Occipital lobe (tissue), 2 donors: Measurements from ENCODE around the gene ENO4. TPM values are rescaled to one million over a fixed set of nuclear protein-coding genes. Genes with fewer than 3 reads are reported as not detected.
A peak's percentile ranks its signal among the peaks of the same experiment; 100 is the strongest.

Source experiments
- DNase-seq: peaks from one replicate; lab custom pipeline; 2025; lab: John Stamatoyannopoulos, UW
- total RNA-seq: library from RNA; depleted of rRNA; stranded (reverse); fragments of >200 nt; gene quantifications from one replicate; pipeline ENCODE4 v1.2.3, GENCODE V29; 2014

Gene ENO4, protein sequence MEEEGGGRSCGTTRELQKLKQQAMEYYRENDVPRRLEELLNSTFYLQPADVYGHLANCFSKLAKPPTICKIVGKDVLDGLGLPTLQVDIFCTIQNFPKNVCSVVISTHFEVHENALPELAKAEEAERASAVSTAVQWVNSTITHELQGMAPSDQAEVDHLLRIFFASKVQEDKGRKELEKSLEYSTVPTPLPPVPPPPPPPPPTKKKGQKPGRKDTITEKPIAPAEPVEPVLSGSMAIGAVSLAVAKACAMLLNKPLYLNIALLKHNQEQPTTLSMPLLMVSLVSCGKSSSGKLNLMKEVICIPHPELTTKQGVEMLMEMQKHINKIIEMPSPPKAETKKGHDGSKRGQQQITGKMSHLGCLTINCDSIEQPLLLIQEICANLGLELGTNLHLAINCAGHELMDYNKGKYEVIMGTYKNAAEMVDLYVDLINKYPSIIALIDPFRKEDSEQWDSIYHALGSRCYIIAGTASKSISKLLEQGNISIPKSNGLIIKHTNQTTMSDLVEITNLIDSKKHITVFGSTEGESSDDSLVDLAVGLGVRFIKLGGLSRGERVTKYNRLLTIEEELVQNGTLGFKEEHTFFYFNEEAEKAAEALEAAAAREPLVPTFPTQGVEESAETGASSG
- 0.78 TPM for total RNA-seq

DNA sequence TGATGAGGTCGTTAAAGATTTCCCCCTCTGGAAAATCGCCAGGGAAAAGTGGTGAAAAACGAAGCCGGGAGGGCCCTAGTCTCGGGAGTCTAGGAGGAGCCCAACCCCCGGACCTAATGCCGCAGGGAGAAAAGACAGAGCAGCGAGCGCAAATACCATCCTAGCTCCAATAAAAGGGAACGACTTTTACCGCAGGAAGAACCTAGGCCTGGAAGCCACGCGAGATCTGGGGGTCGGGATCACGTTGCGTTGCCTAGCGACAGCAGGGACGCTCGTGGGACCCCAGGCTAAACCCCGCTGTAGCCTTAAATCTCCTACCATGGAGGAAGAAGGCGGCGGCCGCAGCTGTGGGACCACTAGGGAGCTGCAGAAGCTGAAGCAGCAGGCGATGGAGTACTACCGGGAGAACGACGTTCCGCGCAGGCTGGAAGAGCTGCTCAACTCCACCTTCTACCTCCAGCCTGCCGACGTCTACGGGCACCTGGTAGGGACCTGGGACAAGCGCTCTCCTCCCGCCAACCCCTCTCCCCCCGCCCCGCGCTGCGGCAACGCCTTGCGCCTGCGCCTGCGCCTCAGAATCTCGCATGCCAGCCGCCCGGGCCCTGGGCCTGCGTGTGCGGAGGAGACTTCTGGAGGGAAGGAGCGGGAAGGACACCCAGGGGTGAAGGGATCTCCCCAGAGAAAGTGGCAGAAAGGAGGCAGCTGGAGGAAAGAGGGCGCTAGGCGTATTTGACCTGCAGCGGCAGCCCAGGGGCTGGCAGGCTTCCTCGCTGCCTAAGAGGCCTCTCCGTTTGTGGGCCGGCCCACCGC is at the start of gene ENO4:
Gene ENO4, plus strand, starts transcription at position 252 of the 810 bp plus-strand sequence. Its CDS starts 68 bp downstream, at position 320.
- DNase-seq: peak; percentile 81

DNA sequence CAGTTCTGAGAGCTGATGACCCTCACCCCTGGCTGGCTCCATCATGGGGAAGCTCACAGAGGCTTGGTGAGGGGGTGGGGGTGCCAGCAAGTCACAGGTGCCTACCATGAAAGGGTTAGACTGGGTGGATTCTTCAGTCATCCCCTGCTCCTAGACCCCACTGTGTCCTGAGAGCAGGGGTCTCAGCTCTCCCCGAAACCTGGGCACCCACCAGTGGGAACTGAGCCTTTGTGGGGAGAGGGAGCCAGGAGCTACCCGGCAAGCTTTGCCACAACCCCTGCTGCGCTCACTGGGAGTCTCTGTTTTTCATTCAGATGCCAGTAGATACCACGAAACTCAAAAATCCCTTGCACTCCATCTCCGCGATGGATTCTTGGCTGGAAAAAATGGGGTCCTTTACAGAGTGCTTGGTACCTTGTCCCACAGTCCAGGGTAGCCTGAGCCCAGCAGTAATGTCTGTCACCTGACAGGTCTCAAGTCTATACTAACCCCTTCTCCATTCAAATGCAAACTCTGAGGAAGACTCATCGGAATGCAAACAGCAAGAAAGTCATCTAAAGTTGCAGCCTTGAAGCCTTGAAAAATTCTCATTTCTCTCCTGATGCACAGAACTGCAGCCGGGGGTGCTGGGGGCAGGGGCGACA is 48.9 kb upstream of the ENO4 start:
- DNase-seq: no peak

GRCh38 chr10:116801658-116802057 is 47.6 kb upstream of the ENO4 start:
- DNase-seq: no peak

DNA sequence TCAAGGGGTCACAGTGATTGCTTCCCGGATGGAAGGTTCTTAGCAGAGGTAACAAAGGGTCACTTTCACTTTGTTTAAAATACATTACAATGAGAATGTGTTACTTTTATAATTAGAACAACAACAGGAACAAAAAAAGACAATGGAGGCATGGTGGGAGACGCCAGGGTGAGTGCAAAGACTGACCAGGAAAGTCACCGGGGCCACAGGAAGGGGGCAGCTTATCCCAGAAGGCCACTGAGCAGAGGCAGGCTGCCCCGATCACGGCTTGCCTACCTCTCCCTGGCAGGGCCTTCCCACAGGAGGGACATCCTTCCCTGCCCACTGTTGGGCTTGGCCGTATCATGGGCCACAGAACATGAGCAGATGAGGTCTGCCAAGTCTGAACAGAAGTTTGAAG is 46.8 kb upstream of the ENO4 start:
- DNase-seq: no peak

DNA sequence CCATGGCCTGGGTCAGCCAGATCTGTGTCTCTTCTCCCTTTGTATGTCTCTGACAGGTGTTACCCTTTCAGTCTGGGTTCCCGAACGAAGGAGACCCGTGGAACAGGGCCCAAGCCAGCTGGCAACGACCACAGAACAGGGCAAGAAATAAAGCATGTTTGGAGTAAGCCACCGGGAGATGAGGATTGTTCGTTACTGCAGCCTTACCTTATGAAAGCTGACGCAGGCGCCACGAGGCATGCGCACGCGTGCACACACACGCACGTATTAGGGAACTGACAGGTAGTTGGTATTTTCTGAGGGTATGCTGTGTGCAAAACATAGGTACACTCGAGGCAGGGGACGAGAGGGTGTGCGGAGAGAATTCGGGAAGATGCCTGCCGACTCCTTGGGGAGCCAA is 46.4 kb upstream of the ENO4 start:
- DNase-seq: no peak

- DNase-seq: no peak
These were observed 45.6 kb upstream of the ENO4 start for GRCh38 chr10:116803451-116804249.

- DNase-seq: no peak
These were observed 40.6 kb upstream of the ENO4 start for GRCh38 chr10:116808706-116809105.

- no peak for DNase-seq
These were observed 39.7 kb upstream of the ENO4 start for GRCh38 chr10:116809483-116810119.

- no peak for DNase-seq
These were observed 39.2 kb upstream of the ENO4 start for GRCh38 chr10:116810120-116810500.

- no peak for DNase-seq
These were observed 38.4 kb upstream of the ENO4 start for GRCh38 chr10:116810895-116811294.

DNA sequence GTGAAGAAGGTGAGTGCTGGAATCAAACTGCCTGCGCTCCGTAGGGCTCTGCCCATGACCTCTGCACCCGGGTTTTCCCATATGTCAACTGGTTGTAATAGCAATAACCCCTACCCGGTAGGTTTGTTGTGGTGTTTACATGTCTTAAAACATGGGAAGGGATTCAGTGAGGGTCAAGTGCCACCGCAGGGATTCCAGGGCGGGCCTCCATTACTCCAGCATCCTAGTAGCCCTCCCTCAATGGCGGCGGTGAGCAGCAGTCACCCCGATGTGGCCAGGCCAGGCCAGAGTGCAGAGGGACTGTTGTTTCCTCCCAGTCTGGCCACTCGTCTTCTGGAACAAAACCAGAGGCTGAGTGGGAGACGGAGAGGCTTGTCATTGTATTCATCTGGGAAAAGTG is 37.6 kb upstream of the ENO4 start:
- no peak for DNase-seq

GRCh38 chr10:116815641-116816415 is 33.5 kb upstream of the ENO4 start:
- DNase-seq: no peak

DNA sequence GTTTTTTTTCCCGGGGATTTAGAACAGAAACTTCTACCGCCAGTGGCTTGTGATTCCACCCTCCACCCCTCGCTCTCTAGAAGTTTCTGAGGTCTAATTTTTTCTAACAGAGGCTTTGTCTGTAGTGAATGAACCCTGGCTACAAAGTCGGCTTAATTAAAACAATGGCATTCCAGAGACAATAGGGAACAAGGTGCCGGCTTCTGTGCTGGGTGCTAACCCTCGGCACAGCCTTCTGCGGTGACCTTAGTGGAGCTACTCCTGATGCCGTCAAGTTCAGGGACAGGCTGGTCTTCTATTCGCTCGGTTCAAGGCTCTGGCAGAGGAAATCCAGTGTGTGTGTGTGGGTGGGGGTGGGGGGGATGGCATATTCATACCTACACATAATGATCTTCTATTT is 32.1 kb upstream of the ENO4 start:
- DNase-seq: no peak

DNA sequence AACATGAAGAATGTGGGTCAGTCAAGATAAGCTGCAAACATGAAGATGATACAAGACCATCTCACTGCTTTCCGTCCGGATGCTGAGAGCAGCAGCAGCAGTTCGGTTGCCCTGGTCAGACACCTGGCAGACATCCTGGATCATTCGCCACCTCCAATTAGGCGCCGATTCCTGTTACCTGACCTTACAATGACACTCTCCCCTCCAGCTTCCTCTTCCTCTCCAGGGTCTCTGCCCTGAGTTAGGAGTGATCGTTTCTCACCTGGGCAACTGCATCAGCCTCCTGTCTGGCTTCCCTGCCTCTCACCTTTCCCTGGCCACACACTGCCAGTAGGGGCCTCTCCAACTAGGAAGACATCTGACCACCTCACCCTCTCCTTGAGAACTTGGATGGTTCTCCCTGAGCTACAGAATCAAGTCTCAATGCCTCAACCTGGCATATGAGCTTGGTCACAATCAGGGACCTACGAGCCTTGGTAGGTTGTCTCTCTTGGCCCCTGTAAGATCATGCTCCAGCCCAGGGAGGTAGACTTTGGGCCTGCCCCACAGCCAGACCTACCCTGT is 31.4 kb upstream of the ENO4 start:
- no peak for DNase-seq

GRCh38 chr10:116819999-116820677 is 29.2 kb upstream of the ENO4 start:
- DNase-seq: no peak

- DNase-seq: no peak
These were observed 23.4 kb upstream of the ENO4 start for GRCh38 chr10:116825901-116826300.

- DNase-seq: no peak
These were observed 22.5 kb upstream of the ENO4 start for GRCh38 chr10:116826803-116827202.

DNA sequence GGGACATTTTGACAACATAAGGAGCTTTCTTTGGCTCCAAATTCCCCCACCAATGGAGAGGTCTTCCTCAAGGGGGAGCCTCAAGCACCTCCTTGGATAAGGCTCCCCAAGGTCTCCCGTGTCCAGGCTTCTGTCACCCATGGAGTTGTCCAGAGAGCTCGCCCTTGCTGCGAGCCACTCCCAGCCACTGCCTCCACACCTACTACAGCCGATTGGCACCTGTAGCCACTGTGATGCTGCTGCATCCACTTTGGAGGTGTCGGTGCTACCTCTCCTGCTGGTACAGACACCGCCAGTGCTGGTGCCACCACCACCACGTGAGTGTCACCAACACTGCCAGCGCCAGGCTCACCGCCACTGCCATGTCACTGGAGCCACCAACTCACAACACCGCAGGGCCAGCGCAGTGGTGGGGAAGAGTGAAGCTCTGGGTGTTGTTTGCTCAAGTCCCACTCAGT is 22.1 kb upstream of the ENO4 start:
- no peak for DNase-seq

DNA sequence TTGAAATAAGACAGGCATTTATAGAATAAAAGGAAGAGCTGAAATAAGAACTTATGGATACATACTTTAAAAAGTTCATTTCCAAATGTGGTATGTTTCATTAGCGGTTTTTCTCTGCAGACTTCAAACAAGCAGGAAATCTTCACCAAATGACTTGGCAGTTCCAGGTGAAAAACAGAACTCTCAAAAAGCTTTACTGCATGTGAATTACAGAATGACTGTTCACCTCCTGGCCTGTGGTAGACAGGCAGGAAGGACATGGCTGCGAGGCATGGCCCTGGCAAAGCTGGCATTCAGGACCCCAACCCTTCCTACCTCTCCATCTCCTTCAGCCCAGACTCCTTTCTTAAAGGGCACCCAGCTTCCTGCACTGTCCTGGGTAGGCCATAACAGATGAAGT is 21.2 kb upstream of the ENO4 start:
- DNase-seq: no peak
